ENCODE measurements around the gene MIER1. TPM values are rescaled to one million over a fixed set of nuclear protein-coding genes. Genes with fewer than 3 reads are reported as not detected.
"Not testable (repeated sequence)": the region's sequence is repeated elsewhere in the genome, so short reads cannot be mapped to it uniquely, and the experiment has no call there.

MIER1 gene
- 38.7 TPM for polyA plus RNA-seq
- long read RNA-seq, donor 1, full-length matches to known transcripts, result 1 of 1 reads
- long read RNA-seq, donor 1, partial matches to known transcripts, result 0 of 1 reads
- long read RNA-seq, donor 1, other reads (novel, unspliced or antisense), result 0 of 1 reads
- long read RNA-seq, donor 2, full-length matches to known transcripts, result 2 of 2 reads
- long read RNA-seq, donor 2, partial matches to known transcripts, result 0 of 2 reads
- long read RNA-seq, donor 2, other reads (novel, unspliced or antisense), result 0 of 2 reads
- long read RNA-seq, donor 3, result 0 reads
- long read RNA-seq, donor 4, result 0 reads
- long read RNA-seq, donor 5, full-length matches to known transcripts, result 3 of 3 reads
- long read RNA-seq, donor 5, partial matches to known transcripts, result 0 of 3 reads
- long read RNA-seq, donor 5, other reads (novel, unspliced or antisense), result 0 of 3 reads
- long read RNA-seq, donor 6, full-length matches to known transcripts, result 6 of 6 reads
- long read RNA-seq, donor 6, partial matches to known transcripts, result 0 of 6 reads
- long read RNA-seq, donor 6, other reads (novel, unspliced or antisense), result 0 of 6 reads
- long read RNA-seq, donor 7, full-length matches to known transcripts, result 2 of 2 reads
- long read RNA-seq, donor 7, partial matches to known transcripts, result 0 of 2 reads
- long read RNA-seq, donor 7, other reads (novel, unspliced or antisense), result 0 of 2 reads
- long read RNA-seq, donor 8, full-length matches to known transcripts, result 5 of 5 reads
- long read RNA-seq, donor 8, partial matches to known transcripts, result 0 of 5 reads
- long read RNA-seq, donor 8, other reads (novel, unspliced or antisense), result 0 of 5 reads
- long read RNA-seq, donor 9, full-length matches to known transcripts, result 3 of 3 reads
- long read RNA-seq, donor 9, partial matches to known transcripts, result 0 of 3 reads
- long read RNA-seq, donor 9, other reads (novel, unspliced or antisense), result 0 of 3 reads
- long read RNA-seq, donor 10, full-length matches to known transcripts, result 6 of 17 reads
- long read RNA-seq, donor 10, partial matches to known transcripts, result 11 of 17 reads
- long read RNA-seq, donor 10, other reads (novel, unspliced or antisense), result 0 of 17 reads
- long read RNA-seq, donor 11, full-length matches to known transcripts, result 1 of 1 reads
- long read RNA-seq, donor 11, partial matches to known transcripts, result 0 of 1 reads
- long read RNA-seq, donor 11, other reads (novel, unspliced or antisense), result 0 of 1 reads

- no CpG with 5 or more reads among the region's 64 CpGs for WGBS (ENCODE audit: insufficient coverage, low lambda C conversion rate)
- peak; percentile 99 for DNase-seq
- Histone ChIP-seq H3K4me3 (ENCODE audit: low read length) (peak within 1 kb of the TSS; percentile 96), H3K9me3 (ENCODE audit: control insufficient read depth, low read depth, low read length) (peaks cover 5% of the 10 kb centered on the region), H3K27me3 (ENCODE audit: control insufficient read depth, insufficient read depth, low read length) (no peaks in the 10 kb centered on the region), H3K4me1 (ENCODE audit: control insufficient read depth, insufficient read depth, low read length) (peaks cover 21% of the 10 kb centered on the region), H3K27ac (ENCODE audit: low read length) (peak within 1 kb of the TSS; percentile 90), H3K36me3 (ENCODE audit: control insufficient read depth, insufficient read depth, low read length) (peaks cover 4% of the 10 kb centered on the region)
Measured at GRCh38 chr1:66924756-66925557, at the start of gene MIER1, which contains the start of gene DNAI4. MIER1 (plus strand) TSS chr1:66924990; CDS start chr1:66925029, 39 bp downstream. DNAI4 (minus strand) TSS chr1:66924856; CDS start chr1:66924831, 25 bp downstream.

GRCh38 chr1:66876664-66877063, 48.1 kb upstream of the MIER1 start:
- no peak overlapping the region for H3K4me3 ChIP-seq (ENCODE audit: low read length)
- H3K36me3 ChIP-seq (ENCODE audit: control insufficient read depth, insufficient read depth, low read length), result no peaks in the 10 kb centered on the region
- no peak overlapping the region for H3K27ac ChIP-seq (ENCODE audit: low read length)
- H3K27me3 ChIP-seq (ENCODE audit: control insufficient read depth, insufficient read depth, low read length), result no peaks in the 10 kb centered on the region
- H3K4me1 ChIP-seq (ENCODE audit: control insufficient read depth, insufficient read depth, low read length), result no peaks in the 10 kb centered on the region
- no peak for DNase-seq
- no CpG with 5 or more reads among the region's 1 CpG for WGBS (ENCODE audit: insufficient coverage, low lambda C conversion rate)
- no peaks in the 10 kb centered on the region for H3K9me3 ChIP-seq (ENCODE audit: control insufficient read depth, low read depth, low read length)

DNA sequence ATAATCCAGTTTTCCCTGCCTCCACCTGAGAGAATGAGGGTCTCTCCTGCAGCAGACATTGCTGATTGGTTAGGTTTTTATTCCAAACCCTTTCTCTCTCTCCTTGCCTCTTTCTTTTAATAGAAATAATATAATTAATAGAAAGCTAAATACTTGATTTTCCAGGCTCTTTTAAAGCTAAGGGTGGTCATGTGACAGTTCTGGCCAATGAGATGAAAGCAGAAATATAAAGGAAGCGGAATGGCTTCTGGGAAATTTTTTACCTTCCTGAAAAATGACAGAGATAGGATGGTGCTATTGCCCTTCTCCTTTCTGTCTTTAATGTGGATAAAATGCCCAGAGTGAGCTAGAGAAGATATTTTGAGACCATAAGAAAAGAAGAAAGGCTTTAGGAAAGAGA, 35.8 kb upstream of the MIER1 start:
- no peaks in the 10 kb centered on the region for H3K27me3 ChIP-seq (ENCODE audit: control insufficient read depth, insufficient read depth, low read length)
- no peaks in the 10 kb centered on the region for H3K9me3 ChIP-seq (ENCODE audit: control insufficient read depth, low read depth, low read length)
- H3K27ac ChIP-seq (ENCODE audit: low read length), result no peak overlapping the region
- H3K4me1 ChIP-seq (ENCODE audit: control insufficient read depth, insufficient read depth, low read length), result no peaks in the 10 kb centered on the region
- no peaks in the 10 kb centered on the region for H3K36me3 ChIP-seq (ENCODE audit: control insufficient read depth, insufficient read depth, low read length)
- DNase-seq, result no peak
- WGBS (ENCODE audit: insufficient coverage, low lambda C conversion rate), result no CpG with 5 or more reads among the region's 1 CpG
- H3K4me3 ChIP-seq (ENCODE audit: low read length), result no peak overlapping the region

GRCh38 chr1:66890621-66891020, 34.2 kb upstream of the MIER1 start:
- Histone ChIP-seq H3K4me3 (ENCODE audit: low read length) (no peak overlapping the region), H3K4me1 (ENCODE audit: control insufficient read depth, insufficient read depth, low read length) (no peaks in the 10 kb centered on the region), H3K36me3 (ENCODE audit: control insufficient read depth, insufficient read depth, low read length) (no peaks in the 10 kb centered on the region), H3K9me3 (ENCODE audit: control insufficient read depth, low read depth, low read length) (no peaks in the 10 kb centered on the region), H3K27ac (ENCODE audit: low read length) (no peak overlapping the region), H3K27me3 (ENCODE audit: control insufficient read depth, insufficient read depth, low read length) (no peaks in the 10 kb centered on the region)
- DNase-seq, result no peak
- WGBS (ENCODE audit: insufficient coverage, low lambda C conversion rate), result no CpG with 5 or more reads among the region's 1 CpG

GRCh38 chr1:66893712-66894111, 31.1 kb upstream of the MIER1 start:
- 100% methylated on average over 2 of the region's 3 CpGs for WGBS (ENCODE audit: insufficient coverage, low lambda C conversion rate)
- Histone ChIP-seq H3K9me3 (ENCODE audit: control insufficient read depth, low read depth, low read length) (no peaks in the 10 kb centered on the region), H3K27ac (ENCODE audit: low read length) (no peak overlapping the region)

GRCh38 chr1:66915203-66915602, 9.6 kb upstream of the MIER1 start:
- H3K9me3 ChIP-seq (ENCODE audit: control insufficient read depth, low read depth, low read length); H3K27me3 ChIP-seq (ENCODE audit: control insufficient read depth, insufficient read depth, low read length); DNase-seq; H3K4me1 ChIP-seq (ENCODE audit: control insufficient read depth, insufficient read depth, low read length); H3K27ac ChIP-seq (ENCODE audit: low read length); H3K4me3 ChIP-seq (ENCODE audit: low read length); H3K36me3 ChIP-seq (ENCODE audit: control insufficient read depth, insufficient read depth, low read length): not testable (repeated sequence)
- 100% methylated on average over 1 of the region's 1 CpG for WGBS (ENCODE audit: insufficient coverage, low lambda C conversion rate)

More at GRCh38 chr1:66893712-66894111, 31.1 kb upstream of the MIER1 start:
- no peak for DNase-seq
- Histone ChIP-seq H3K4me3 (ENCODE audit: low read length) (no peak overlapping the region), H3K36me3 (ENCODE audit: control insufficient read depth, insufficient read depth, low read length) (no peaks in the 10 kb centered on the region), H3K27me3 (ENCODE audit: control insufficient read depth, insufficient read depth, low read length) (no peaks in the 10 kb centered on the region), H3K4me1 (ENCODE audit: control insufficient read depth, insufficient read depth, low read length) (no peaks in the 10 kb centered on the region)

DNA sequence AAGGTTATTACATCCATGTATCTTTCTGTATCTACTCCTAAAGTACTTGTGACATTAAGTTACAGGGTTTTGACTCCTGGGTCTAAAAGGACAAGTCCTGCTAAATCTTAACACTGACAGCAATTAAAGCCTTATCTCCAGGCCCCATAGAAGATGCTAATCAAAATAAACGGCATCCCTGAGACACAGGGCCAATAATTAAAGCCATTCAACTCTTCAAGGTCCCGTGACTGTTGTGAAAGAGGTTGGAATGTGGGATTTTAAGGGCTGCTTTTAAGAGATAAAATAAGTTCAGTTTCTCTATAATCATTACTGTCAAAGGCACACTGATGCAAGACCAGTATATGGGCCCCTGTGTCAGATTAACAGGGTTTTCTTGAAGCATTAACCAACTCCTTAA, 8.5 kb upstream of the MIER1 start:
- H3K4me1 ChIP-seq (ENCODE audit: control insufficient read depth, insufficient read depth, low read length), result peaks cover 9% of the 10 kb centered on the region
- H3K9me3 ChIP-seq (ENCODE audit: control insufficient read depth, low read depth, low read length), result no peaks in the 10 kb centered on the region
- H3K4me3 ChIP-seq (ENCODE audit: low read length), result no peak overlapping the region
- H3K27ac ChIP-seq (ENCODE audit: low read length), result no peak overlapping the region
- H3K36me3 ChIP-seq (ENCODE audit: control insufficient read depth, insufficient read depth, low read length), result peaks cover 4% of the 10 kb centered on the region
- DNase-seq, result peak; percentile 79 to 84
- no peaks in the 10 kb centered on the region for H3K27me3 ChIP-seq (ENCODE audit: control insufficient read depth, insufficient read depth, low read length)
- WGBS (ENCODE audit: insufficient coverage, low lambda C conversion rate), result no CpG with 5 or more reads among the region's 2 CpGs

GRCh38 chr1:66917476-66917875, 7.3 kb upstream of the MIER1 start:
- Histone ChIP-seq H3K4me3 (ENCODE audit: low read length) (no peak overlapping the region), H3K36me3 (ENCODE audit: control insufficient read depth, insufficient read depth, low read length) (peaks cover 4% of the 10 kb centered on the region), H3K4me1 (ENCODE audit: control insufficient read depth, insufficient read depth, low read length) (peaks cover 17% of the 10 kb centered on the region), H3K9me3 (ENCODE audit: control insufficient read depth, low read depth, low read length) (no peaks in the 10 kb centered on the region), H3K27ac (ENCODE audit: low read length) (peak overlapping the region; percentile 44), H3K27me3 (ENCODE audit: control insufficient read depth, insufficient read depth, low read length) (no peaks in the 10 kb centered on the region)
- 80% methylated on average over 1 of the region's 1 CpG for WGBS (ENCODE audit: insufficient coverage, low lambda C conversion rate)
- no peak for DNase-seq

- Histone ChIP-seq H3K27me3 (ENCODE audit: control insufficient read depth, insufficient read depth, low read length) (no peaks in the 10 kb centered on the region), H3K4me1 (ENCODE audit: control insufficient read depth, insufficient read depth, low read length) (peaks cover 25% of the 10 kb centered on the region), H3K9me3 (ENCODE audit: control insufficient read depth, low read depth, low read length) (no peaks in the 10 kb centered on the region), H3K27ac (ENCODE audit: low read length) (no peak overlapping the region), H3K36me3 (ENCODE audit: control insufficient read depth, insufficient read depth, low read length) (peaks cover 4% of the 10 kb centered on the region), H3K4me3 (ENCODE audit: low read length) (no peak overlapping the region)
- DNase-seq, result no peak
- no CpG with 5 or more reads among the region's 1 CpG for WGBS (ENCODE audit: insufficient coverage, low lambda C conversion rate)
Measured at GRCh38 chr1:66919063-66919462, 5.7 kb upstream of the MIER1 start.
